ENCODE measurements around the gene ACSF3. TPM values are rescaled to one million over a fixed set of nuclear protein-coding genes. Genes with fewer than 3 reads are reported as not detected.

Gene ACSF3
- total RNA-seq (2014; rRNA removed; shearing (Covaris generic)), result 5.0 and 16.2 TPM in 2 replicates

DNA sequence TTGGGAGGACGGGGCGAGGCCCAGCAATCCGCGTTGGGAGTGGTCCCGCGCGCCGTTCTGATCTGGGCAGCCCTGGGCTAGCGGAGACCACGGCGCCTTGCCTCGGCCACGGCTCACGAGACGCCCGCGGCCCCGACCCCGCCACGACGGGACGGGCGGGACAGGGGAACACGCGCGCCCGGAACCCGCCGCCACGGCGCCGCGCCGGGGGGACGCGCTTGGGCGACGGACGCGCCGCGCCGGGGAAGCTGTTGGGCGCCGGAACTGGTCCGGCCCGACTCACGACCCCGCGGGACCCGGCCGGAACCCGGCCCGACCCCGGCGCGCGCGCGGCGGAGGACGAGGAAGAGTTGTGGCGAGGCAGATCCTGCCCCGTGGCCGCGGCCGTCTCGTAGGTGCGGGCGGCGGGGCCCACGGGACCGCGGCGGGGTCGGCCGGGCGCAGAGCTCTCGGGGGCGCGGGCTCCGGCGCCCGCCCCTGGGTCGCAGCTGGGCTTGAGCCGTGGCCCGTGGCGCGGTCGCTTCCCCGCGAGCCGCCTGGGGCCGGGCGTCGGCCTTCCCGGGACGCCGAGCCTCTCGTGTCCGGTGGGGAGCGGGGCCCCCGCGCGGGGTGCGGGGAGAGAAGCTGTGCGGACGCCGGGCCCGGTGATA, at the start of gene ACSF3:
TSS of gene ACSF3 (plus strand) at position 251 of the 650 bp plus-strand sequence. CDS start 6,830 bp downstream, outside the sequence.
- DNase-seq (ENCODE audit: low read depth), result peak; percentile 44

- no peak for DNase-seq (ENCODE audit: low read depth)
Measured at GRCh38 chr16:89044418-89045180, 49.1 kb upstream of the ACSF3 start.

DNA sequence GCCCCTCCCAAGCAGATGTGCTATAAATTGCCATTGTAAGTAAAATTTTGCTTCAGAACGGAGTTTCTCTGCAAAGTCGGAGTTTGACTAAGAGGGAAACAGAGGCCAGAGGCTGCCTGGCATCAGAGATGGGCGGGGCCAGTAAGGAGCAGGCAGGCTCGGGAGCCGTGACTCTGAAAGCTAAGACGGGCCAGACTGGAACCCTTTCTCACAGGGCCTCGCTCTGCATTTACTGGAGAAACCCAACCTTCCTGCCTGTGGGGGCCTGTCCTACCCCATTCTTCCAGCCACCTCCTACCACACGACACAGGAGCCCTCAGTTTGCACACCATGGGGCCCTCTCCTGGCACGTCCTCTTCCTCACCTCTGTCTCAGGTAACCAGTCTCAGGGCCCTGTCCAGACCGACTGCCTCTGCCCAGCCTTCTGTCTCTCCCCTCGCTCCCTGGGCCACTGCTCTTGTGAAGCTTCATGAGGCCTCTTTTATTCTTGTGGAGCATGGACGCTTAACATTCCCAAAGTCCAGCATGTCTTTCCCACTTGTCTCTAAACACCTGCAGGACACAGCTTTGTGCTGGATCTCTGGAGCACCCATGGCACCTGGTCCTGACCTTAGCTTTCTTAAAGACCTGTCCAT, 48.4 kb upstream of the ACSF3 start:
- DNase-seq (ENCODE audit: low read depth), result no peak

- DNase-seq (ENCODE audit: low read depth), result no peak
Measured at GRCh38 chr16:89045881-89046280, 47.8 kb upstream of the ACSF3 start.

DNA sequence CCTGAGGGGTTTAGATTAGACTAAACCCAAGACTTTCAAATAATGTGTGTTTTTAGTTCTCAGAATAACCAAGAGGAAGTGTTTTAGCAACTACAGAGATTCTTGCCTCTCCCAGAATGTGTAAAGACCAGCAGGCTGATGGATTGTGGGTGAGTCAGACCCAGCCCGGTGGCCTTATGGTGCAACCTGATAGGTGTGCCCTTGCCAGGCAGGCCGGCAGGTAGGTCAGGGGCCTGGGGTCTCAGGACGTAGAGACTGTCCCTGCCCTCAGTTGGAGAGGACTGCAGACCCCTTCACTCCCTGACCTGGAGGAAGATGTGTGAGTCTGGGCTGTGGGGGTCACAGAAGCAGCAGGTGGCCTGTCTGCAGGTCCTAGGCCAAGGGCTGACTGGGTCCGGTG, 47.2 kb upstream of the ACSF3 start:
- DNase-seq (ENCODE audit: low read depth), result no peak

- no peak for DNase-seq (ENCODE audit: low read depth)
Measured at GRCh38 chr16:89047331-89048089, 46.1 kb upstream of the ACSF3 start.

GRCh38 chr16:89048090-89048725, 45.4 kb upstream of the ACSF3 start:
- DNase-seq (ENCODE audit: low read depth), result no peak

- no peak for DNase-seq (ENCODE audit: low read depth)
Measured at GRCh38 chr16:89048871-89049422, 44.7 kb upstream of the ACSF3 start.

GRCh38 chr16:89049484-89050118, 44.1 kb upstream of the ACSF3 start:
- DNase-seq (ENCODE audit: low read depth), result no peak

DNA sequence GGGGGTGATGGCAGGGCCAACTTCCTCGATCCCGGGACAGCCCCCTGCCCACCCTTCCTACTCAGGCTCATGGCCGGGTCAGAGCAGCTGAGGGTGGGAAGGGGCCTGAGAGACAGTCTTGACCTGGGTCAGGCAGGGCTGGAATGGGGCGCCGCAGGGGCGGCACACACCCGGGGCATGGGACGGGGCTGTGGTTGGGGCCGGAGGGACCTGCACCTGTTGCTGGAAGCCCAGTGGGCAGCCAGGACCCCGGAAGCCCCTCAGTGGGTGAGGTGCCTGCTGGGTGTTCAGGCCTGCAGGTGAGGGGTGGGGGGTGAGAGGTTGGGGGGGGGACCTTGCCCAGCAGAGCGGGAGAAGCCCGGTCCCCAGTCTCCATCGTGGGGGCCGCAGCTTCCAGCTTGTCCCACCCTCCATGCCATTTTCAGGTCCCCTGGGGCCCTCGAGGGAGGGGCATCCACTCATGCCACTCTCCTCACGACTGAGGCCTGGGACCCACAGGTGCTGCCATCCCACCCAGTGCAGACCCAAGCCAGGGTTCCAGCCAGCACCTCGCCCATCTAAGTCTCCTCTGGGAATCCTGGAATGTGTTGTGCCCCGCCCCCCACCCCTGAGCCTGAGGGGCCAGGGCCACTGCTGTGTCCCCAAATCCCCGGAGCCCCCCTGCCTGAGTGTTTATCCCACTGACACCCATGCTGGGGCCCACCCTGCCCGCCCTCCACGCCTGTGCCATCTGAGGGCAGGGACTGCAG, 43.4 kb upstream of the ACSF3 start:
- no peak for DNase-seq (ENCODE audit: low read depth)

- no peak for DNase-seq (ENCODE audit: low read depth)
Measured at GRCh38 chr16:89050868-89051311, 42.8 kb upstream of the ACSF3 start.

- no peak for DNase-seq (ENCODE audit: low read depth)
Measured at GRCh38 chr16:89051521-89052166, 42.0 kb upstream of the ACSF3 start.

GRCh38 chr16:89052191-89052889, 41.3 kb upstream of the ACSF3 start:
- no peak for DNase-seq (ENCODE audit: low read depth)

- peak; percentile 64 for DNase-seq (ENCODE audit: low read depth)
Measured at GRCh38 chr16:89052890-89053724, 40.5 kb upstream of the ACSF3 start.

GRCh38 chr16:89053725-89054029, 40.0 kb upstream of the ACSF3 start:
- DNase-seq (ENCODE audit: low read depth), result no peak

DNA sequence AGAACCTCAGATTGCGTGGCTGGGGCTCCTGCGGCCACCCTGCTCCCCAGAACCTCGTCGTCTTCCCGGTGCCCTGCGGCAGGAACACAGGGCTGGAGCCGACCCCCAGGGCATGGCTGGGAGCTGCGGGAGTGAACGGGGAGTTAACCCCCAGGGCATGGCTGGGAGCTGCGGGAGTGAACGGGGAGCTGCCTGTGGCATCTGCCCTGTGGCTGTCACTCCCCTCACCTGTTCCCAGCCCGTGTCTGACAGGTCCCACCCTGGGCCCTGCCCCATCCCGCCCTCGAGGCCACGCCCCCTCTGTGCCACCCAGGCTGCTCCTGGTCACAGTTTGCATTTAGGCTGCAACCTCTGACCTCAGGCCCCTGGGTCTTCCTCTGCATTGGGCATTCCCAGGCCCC, 39.4 kb upstream of the ACSF3 start:
- DNase-seq (ENCODE audit: low read depth), result no peak

DNA sequence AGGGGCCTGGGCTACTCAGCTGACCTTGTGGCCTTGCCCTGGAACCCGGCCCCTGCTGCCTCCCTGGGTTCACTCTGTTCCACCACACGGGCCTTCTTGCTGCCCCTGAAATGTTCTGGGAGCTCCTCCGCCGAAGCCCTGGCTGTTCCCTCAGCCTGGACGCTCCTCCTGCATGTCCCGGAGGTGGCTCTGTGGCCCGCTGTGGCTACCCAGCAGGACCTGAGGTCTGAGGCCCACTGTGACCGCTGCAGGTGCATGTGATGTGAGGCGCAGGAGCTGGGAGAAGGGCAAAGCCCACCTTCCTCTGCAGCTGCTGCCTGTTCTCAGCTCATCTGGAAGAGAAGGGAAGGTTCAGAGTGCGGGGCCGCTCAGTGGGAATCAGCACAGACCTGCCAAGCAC, 38.9 kb upstream of the ACSF3 start:
- DNase-seq (ENCODE audit: low read depth), result no peak

GRCh38 chr16:89055313-89055712, 38.3 kb upstream of the ACSF3 start:
- no peak for DNase-seq (ENCODE audit: low read depth)
